DMS153 treated with DMSO at 0.1 percent for 48 hours (cell line): Measurements from ENCODE around the gene TUBA4A.
"Not testable (repeated sequence)": the region's sequence is repeated elsewhere in the genome, so short reads cannot be mapped to it uniquely, and the experiment has no call there.

Experiments used
- DNase-seq: peaks from one replicate; lab custom pipeline; 2025; ENCODE audit not compliant: unreplicated experiment; lab: John Stamatoyannopoulos, UW

The TUBA4A gene

GRCh38 chr2:219214141-219214540, 39.6 kb downstream of the TUBA4A start:
- no peak for DNase-seq

GRCh38 chr2:219213486-219214071, 40.1 kb downstream of the TUBA4A start:
- no peak for DNase-seq

- DNase-seq: no peak
Measured at GRCh38 chr2:219213026-219213415, 40.7 kb downstream of the TUBA4A start.

- DNase-seq: no peak
Measured at GRCh38 chr2:219210886-219211362, 42.8 kb downstream of the TUBA4A start.

DNA sequence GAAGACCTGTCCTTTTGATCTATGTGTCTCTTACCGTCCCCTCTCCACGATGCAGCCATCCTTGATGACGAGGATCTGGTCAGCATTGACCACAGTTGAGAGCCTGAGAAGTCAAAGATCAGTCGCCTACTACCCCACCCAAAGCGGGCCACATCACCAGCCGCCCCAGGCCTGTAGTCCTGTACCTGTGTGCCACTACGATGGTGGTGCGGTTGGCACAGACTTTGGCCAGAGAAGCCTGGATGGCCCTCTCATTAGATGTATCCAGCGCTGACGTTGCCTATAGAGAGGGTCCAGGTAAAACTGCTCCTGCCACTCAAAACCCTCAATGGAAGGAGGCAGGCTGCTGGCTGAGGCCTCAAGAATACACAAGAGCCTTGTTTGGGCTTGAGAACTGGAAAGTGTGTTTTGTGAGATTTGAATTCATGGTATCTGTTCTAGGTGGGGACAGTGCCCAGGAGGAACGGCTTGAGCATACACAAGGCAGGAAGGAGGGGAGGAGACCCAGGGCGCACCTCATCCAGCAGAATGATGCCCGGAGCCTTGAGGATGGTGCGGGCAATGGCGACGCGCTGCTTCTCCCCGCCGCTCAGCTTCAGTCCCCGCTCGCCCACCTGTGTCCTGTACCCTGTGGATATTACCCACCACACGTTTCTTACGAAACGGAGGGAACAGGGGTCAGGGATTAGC, 43.4 kb downstream of the TUBA4A start:
- no peak for DNase-seq

- DNase-seq: no peak
Measured at GRCh38 chr2:219209236-219210195, 44.2 kb downstream of the TUBA4A start.

DNA sequence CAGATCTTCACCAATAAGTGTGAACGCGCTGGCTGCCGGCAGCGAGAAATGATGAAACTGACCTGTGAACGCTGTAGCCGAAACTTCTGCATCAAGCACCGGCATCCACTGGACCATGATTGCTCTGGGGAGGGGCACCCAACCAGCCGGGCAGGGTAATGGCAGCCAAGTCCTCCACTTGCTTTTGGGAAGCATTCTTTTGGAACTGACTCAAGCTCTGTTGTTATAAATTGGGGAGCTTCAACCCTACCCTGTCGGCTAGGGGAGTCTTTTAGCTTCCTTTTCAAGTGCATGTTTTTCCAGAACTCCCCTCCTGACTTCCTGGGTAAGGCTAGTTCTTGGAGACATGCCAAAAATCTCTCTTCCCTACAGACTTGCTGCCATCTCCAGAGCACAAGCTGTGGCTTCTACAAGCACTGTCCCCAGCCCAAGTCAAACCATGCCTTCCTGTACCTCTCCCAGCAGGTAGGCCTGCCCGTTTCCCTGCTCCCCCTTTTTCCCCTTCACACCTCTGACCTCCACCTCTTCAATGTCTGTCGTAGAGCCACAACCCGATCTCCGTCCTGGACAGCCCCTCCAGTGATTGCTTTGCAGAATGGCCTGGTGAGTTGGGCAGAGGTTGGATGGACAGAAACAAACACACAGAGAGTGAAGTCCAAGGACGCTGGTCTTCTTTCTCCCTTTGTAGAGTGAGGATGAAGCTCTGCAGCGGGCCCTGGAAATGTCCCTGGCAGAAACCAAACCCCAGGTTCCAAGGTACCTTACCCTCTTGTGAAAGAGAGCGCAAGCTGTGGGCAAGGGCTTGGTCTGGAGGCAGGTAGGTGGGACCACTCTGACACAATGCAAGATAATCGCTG, 45.6 kb downstream of the TUBA4A start:
- no peak for DNase-seq

DNA sequence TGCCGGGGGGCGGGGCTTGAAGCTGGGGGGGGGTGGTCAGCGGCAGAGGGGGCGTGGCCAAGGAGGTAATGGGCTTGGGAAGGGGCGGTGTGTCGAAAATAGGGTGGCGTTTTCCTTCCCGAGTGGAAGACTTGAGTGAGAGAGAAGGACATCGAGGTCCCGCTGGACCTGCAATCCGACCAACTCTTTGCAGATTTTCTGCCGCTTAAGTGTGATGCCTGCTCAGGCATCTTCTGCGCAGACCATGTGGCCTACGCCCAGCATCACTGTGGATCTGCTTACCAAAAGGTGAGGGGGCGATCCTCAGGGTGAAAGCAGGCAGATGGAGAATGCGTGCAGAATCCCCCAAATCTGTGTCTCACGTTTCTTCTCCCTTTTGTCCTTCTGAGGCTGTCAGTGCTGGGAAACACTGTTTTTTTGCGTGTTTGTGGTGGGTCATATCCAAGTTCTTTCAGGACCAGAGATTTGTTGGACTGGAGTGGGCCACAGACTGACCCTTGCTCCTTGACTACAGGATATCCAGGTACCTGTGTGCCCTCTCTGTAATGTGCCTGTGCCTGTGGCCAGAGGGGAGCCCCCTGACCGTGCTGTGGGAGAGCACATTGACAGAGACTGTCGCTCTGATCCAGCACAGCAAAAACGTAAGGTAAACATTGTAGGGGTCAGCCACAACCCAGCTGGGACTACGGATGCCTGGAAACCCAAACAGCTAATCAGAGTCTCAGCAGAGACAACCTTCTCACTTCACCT, 46.4 kb downstream of the TUBA4A start:
- no peak for DNase-seq

DNA sequence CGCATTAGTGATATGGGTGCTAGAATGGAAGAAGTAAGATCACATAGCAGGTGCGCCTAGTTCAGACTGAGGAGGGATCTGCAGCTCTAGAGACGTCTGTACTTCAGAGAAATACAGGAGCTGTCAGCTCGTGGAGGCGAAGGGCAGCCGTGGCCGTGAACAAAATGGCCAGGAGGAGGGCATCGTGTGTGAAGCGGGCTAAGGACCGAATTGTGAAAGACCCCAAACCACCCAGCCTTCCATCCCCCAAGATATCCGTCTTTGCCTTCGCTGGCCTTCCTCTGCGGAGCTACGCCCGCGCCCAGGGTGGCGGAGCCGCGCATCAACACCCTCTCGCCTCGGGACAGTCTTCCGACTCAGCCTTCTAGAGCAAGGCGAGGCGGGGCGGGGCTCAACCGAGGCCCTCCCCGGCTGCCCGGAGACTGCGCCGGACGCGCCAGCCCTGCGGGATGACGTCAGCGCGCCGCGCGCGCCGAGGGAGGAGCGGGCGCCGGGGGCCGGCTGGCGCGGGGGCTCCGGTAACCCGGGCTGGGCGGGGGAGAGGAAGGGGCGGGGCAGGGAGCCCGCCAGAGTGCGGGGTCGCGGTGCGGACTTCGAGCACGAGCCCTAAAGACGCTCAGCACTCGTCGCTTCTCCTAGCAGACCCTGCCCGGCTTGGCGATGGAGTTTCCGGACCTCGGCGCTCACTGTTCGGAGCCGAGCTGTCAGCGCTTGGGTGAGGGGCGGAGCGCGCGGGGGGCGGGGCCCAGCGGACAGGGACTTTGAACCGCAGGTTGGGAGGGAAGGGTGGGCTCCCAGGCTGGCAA, 47.2 kb downstream of the TUBA4A start, which contains the start of gene ZFAND2B:
Gene ZFAND2B, plus strand, starts transcription at position 455 of the 806 bp plus-strand sequence. Its CDS starts 206 bp downstream, at position 661.
- DNase-seq: peak; percentile 67

DNA sequence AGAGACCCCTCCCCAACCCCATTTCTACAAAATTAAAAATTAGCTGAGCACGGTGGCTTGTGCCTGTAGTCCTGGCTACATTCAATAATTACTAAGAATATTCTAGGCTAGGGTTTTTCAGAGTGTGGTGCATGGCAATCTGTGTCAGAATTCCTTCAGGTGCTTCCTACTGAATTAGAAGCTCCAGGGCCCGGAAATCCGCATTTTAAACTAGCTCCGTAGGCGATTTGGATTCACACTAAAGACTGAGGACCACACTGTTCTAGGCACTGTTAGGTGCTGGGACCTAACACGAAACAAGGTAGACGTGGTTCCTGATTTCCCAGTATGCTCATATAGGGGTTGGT, 47.8 kb downstream of the TUBA4A start:
- no peak for DNase-seq

DNA sequence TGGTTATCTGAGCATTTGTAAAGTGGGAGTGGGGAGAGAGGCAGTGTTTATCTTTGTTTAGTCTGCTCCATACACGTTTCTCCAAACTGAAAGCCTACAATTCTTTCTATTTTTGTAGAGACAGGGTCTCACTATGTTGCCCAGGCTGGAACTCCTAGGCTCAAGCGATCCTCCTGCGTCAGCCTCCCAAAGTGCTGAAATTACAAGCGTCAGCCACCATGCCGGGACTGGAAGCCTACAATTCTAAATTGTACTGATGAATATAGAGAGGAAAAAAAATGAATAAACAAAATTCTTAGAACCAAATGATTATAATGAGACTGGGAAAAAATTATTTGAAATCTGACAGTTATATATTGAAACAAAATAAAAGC, 48.6 kb downstream of the TUBA4A start:
- no peak for DNase-seq

- no peak for DNase-seq
Measured at GRCh38 chr2:219204425-219205164, 49.1 kb downstream of the TUBA4A start.

- DNase-seq: not testable (repeated sequence)
Measured at GRCh38 chr2:219201331-219201730, 52.4 kb downstream of the TUBA4A start.

- not testable (repeated sequence) for DNase-seq
Measured at GRCh38 chr2:219200502-219201326, 53.0 kb downstream of the TUBA4A start.
